ENCODE measurements around the gene CD72.
"Not testable (repeated sequence)": the region's sequence is repeated elsewhere in the genome, so short reads cannot be mapped to it uniquely, and the experiment has no call there.

Gene CD72

GRCh38 chr9:35588506-35588905, 29.7 kb downstream of the CD72 start:
- not testable (repeated sequence) for DNase-seq (ENCODE audit: low read depth in 2 of 2)

- DNase-seq (ENCODE audit: low read depth in 2 of 2): not testable (repeated sequence)
These were observed 33.5 kb downstream of the CD72 start for GRCh38 chr9:35584681-35585080.

- DNase-seq (ENCODE audit: low read depth in 2 of 2): not testable (repeated sequence)
These were observed 34.7 kb downstream of the CD72 start for GRCh38 chr9:35583521-35583920.

GRCh38 chr9:35579659-35580227, 38.5 kb downstream of the CD72 start:
- DNase-seq (ENCODE audit: low read depth in 2 of 2): not testable (repeated sequence)

GRCh38 chr9:35579130-35579529, 39.1 kb downstream of the CD72 start:
- no peak for DNase-seq (ENCODE audit: low read depth in 2 of 2)

GRCh38 chr9:35577486-35577885, 40.7 kb downstream of the CD72 start:
- DNase-seq (ENCODE audit: low read depth in 2 of 2): no peak

- no peak for DNase-seq (ENCODE audit: low read depth in 2 of 2)
These were observed 42.7 kb downstream of the CD72 start for GRCh38 chr9:35575478-35575877.

GRCh38 chr9:35574578-35575122, 43.6 kb downstream of the CD72 start:
- no peak for DNase-seq (ENCODE audit: low read depth in 2 of 2)

GRCh38 chr9:35570709-35571504, 47.3 kb downstream of the CD72 start:
- DNase-seq (ENCODE audit: low read depth in 2 of 2): no peak

- DNase-seq (ENCODE audit: low read depth in 2 of 2): no peak
These were observed 49.0 kb downstream of the CD72 start for GRCh38 chr9:35569206-35569605.

GRCh38 chr9:35568196-35568595, 50.0 kb downstream of the CD72 start:
- DNase-seq (ENCODE audit: low read depth in 2 of 2): no peak

GRCh38 chr9:35566417-35566816, 51.8 kb downstream of the CD72 start:
- no peak for DNase-seq (ENCODE audit: low read depth in 2 of 2)

GRCh38 chr9:35564658-35565061, 53.6 kb downstream of the CD72 start:
- DNase-seq (ENCODE audit: low read depth in 2 of 2): no peak

GRCh38 chr9:35563791-35564197, 54.4 kb downstream of the CD72 start:
- DNase-seq (ENCODE audit: low read depth in 2 of 2): no peak

GRCh38 chr9:35562895-35563780, 55.1 kb downstream of the CD72 start:
- DNase-seq (ENCODE audit: low read depth in 2 of 2): no peak

GRCh38 chr9:35561468-35562261, 56.5 kb downstream of the CD72 start:
- no peak for DNase-seq (ENCODE audit: low read depth in 2 of 2)

GRCh38 chr9:35560625-35561337, 57.4 kb downstream of the CD72 start:
- DNase-seq (ENCODE audit: low read depth in 2 of 2): no peak

Measured in stimulated activated CD8-positive, alpha-beta memory T cell treated with anti-CD3 and anti-CD28 coated beads, Interleukin-2, amount 100 ng/mL, for 1 hour (primary cell).